ENCODE results near the gene YBX1. TPM values are rescaled to one million over a fixed set of nuclear protein-coding genes. Genes with fewer than 3 reads are reported as not detected.

Gene YBX1
- total and polyA plus RNA-seq, 2 of the 13 experiments (the other 11 are each of a cell fraction or from before 2014, with no cell fraction given), result 339 to 628 TPM

DNA sequence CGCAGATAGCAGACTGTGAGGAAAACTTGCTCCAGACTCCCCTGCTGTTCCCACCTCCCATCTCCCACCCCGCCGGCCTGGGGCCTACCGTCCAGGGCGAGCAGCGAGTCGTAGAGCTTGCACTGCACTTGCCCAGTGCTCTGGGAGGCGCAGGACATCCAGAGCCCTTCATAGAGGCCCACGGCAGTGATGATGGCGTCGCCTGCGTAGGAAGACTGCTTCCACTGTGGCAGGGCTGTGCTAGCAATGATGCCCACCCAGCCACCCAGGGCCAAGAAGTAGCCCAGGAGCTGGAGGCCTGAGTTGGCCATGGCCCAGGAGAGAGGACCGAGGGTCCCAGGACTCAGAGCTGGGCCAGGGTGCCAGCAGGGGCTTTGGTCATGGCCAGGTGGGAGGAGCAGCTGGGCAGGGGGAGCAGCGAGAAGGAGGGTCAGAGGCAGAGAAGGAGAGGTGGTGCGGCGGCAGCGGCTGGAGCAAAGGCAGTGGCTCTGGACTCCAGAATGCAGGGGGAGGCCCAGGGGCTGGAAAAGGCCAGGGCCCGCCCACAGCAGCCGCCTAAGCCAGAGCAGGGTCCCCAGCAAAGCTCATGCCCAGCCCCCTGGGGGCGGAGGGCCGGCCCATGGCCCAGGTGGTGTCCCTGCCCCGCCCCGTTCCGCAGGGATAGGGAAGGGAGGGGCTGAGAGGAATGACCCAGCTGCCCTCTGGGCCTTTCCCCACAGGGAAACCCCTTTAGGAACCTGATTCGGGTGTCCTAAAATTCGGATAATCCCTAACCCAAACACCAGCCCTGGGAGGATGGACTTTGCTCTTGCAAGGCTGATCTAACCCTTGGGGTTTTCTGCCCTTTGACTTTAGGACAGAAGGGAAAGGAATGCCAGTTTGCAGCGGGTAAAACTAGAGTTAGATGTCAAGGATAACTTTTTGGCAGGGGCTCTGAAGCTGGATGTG, 57.8 kb downstream of the YBX1 start, which contains the start of gene CLDN19:
Gene CLDN19, minus strand, starts transcription at position 484 of the 948 bp plus-strand sequence. Its CDS starts 173 bp downstream, at position 311.
- Histone ChIP-seq H3K9me3 (ENCODE audit: low read length) (no peaks in the 10 kb centered on the region), H3K4me2 (ENCODE audit: low read depth, low read length) (peak within 1 kb of the TSS; percentile 98), H3K9ac (ENCODE audit: insufficient read depth, low read depth, low read length) (peak within 1 kb of the TSS; percentile 61), H3K79me2 (ENCODE audit: insufficient read depth, low read length) (no peaks in the 10 kb centered on the region), H3K36me3 (replicated peaks in 1 of 2; ENCODE audit: control insufficient read depth in 1 of 2, insufficient read depth in 2 of 2, low read length in 2 of 2) (no peaks in the 10 kb centered on the region), H3K4me3 (replicated peaks in 1 of 3; ENCODE audit: insufficient read depth in 1 of 3, low read depth in 2 of 3, low read length in 3 of 3) (peak within 1 kb of the TSS; percentile 64 to 83 (median 76)), H4K20me1 (ENCODE audit: insufficient read depth, low read length) (no peaks in the 10 kb centered on the region), H3K27ac (ENCODE audit: extremely low read length, insufficient read depth, low read length) (no peak within 1 kb of the TSS), H3K4me1 (ENCODE audit: insufficient read depth, low read length) (peaks cover 73% of the 10 kb centered on the region), H3K27me3 (ENCODE audit: control insufficient read depth in 1 of 2, insufficient read depth in 2 of 2, low read length in 2 of 2) (no peaks in the 10 kb centered on the region), H2AFZ (ENCODE audit: low read length) (peak within 1 kb of the TSS; percentile 33)
- CTCF ChIA-PET (ENCODE audit: low intra/inter-chr PET ratio, low total read pairs), result no interaction called here
- POLR2A ChIA-PET, result interaction anchor here (0.5 to 3.6 kb wide), 6 partner anchors 14 to 120 kb away, joined by 3 to 28 read pairs (median 5); partner anchors contain the start of genes C1orf50, P3H1, PPIH and YBX1
- in situ Hi-C loops (cut with HindIII; ENCODE audit: extremely low pct_ligation_motif_present, low pct_unique_long_range_greater_than_20kb), result loop anchor here (10.0 to 25.0 kb wide), 2 partner anchors 403 to 595 kb away; partner anchors contain the start of gene FOXJ3
- intact Hi-C loops (cut with micrococcal nuclease; ENCODE audit: unreplicated experiment), result loop anchor here (5.0 to 10.0 kb wide), 2 partner anchors 163 to 405 kb away; partner anchors contain the start of gene FOXJ3
- ATAC-seq (peak; percentile 79), DNase-seq (ENCODE audit: low spot score) (peak; percentile 73), FAIRE-seq (peak; percentile 83)
- TSS peak; percentile 47 for BruUV-seq (replicated peaks)
- 4% methylated on average over 16 of the region's 27 CpGs for WGBS (ENCODE audit: low lambda C conversion rate)
- TF ChIP-seq, protein P1, sequence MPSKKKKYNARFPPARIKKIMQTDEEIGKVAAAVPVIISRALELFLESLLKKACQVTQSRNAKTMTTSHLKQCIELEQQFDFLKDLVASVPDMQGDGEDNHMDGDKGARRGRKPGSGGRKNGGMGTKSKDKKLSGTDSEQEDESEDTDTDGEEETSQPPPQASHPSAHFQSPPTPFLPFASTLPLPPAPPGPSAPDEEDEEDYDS (CRISPR knock-in tag; IDR thresholded peaks at IDR 0.05), result peak; percentile 33; the same call in 1 of the 2 replicates
- TF ChIP-seq SNRNP70 (IDR thresholded peaks at IDR 0.05; ENCODE audit: low read depth, low read length) (no peak), KDM6A (CRISPR knock-in tag; IDR thresholded peaks at IDR 0.05; ENCODE audit: low read depth) (0 out of 2 replicates have a peak, but pooled peaks have one; percentile 13), KLF12 (CRISPR knock-in tag; IDR thresholded peaks at IDR 0.05; ENCODE audit: borderline replicate concordance) (no peak), ZFAT (CRISPR knock-in tag; conservative IDR thresholded peaks at IDR 0.05) (no peak), ZNF232 (CRISPR knock-in tag; IDR thresholded peaks at IDR 0.05; ENCODE audit: borderline replicate concordance) (0 out of 2 replicates have a peak, but pooled peaks have one; percentile 34), XRCC5 (optimal IDR thresholded peaks at IDR 0.05; ENCODE audit: low read length) (peak; percentile 56), HDAC1 (CRISPR knock-in tag; IDR thresholded peaks at IDR 0.05) (peak; percentile 71), ZNF781 (CRISPR knock-in tag; IDR thresholded peaks at IDR 0.05; ENCODE audit: borderline replicate concordance, not compliant biosample characterization) (peak; percentile 52), NFKB2 (CRISPR knock-in tag; IDR thresholded peaks at IDR 0.05; ENCODE audit: borderline replicate concordance) (peak; percentile 75; the same call in 1 of the 2 replicates), ZNF644 (CRISPR knock-in tag; IDR thresholded peaks at IDR 0.05; ENCODE audit: low read depth) (0 out of 2 replicates have a peak, but pooled peaks have one; percentile 19), ZNF703 (CRISPR knock-in tag; IDR thresholded peaks at IDR 0.05; ENCODE audit: borderline replicate concordance) (no peak), HOXA3 (CRISPR knock-in tag; IDR thresholded peaks at IDR 0.05) (no peak), EEA1 (CRISPR knock-in tag; IDR thresholded peaks at IDR 0.05; ENCODE audit: borderline replicate concordance) (no peak), ZNF337 (CRISPR knock-in tag; IDR thresholded peaks at IDR 0.05; ENCODE audit: borderline replicate concordance, low read depth) (no peak), MAFF (IDR thresholded peaks at IDR 0.05; ENCODE audit: low read depth, low read length) (no peak), NR2F2 (IDR thresholded peaks at IDR 0.05; ENCODE audit: borderline replicate concordance, low read depth) (peak; percentile 55; the same call in 1 of the 2 replicates), ZNF121 (CRISPR knock-in tag; IDR thresholded peaks at IDR 0.05) (peak; percentile 40; the same call in 1 of the 2 replicates), ZBTB20 (CRISPR knock-in tag; IDR thresholded peaks at IDR 0.05; ENCODE audit: borderline replicate concordance, low read depth) (peak; percentile 52; the same call in 1 of the 2 replicates), TOE1 (CRISPR knock-in tag; IDR thresholded peaks at IDR 0.05) (no peak), ZNF552 (CRISPR knock-in tag; IDR thresholded peaks at IDR 0.05; ENCODE audit: borderline replicate concordance) (no peak)
- TF ChIP-seq, protein P2, sequence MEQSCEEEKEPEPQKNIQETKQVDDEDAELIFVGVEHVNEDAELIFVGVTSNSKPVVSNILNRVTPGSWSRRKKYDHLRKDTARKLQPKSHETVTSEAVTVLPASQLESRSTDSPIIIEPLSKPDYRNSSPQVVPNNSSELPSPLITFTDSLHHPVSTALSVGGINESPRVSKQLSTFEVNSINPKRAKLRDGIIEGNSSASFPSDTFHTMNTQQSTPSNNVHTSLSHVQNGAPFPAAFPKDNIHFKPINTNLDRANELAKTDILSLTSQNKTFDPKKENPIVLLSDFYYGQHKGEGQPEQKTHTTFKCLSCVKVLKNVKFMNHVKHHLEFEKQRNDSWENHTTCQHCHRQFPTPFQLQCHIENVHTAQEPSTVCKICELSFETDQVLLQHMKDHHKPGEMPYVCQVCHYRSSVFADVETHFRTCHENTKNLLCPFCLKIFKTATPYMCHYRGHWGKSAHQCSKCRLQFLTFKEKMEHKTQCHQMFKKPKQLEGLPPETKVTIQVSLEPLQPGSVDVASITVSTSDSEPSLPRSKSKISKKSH (CRISPR knock-in tag; IDR thresholded peaks at IDR 0.05; ENCODE audit: borderline replicate concordance), result peak; percentile 53; the same call in 1 of the 2 replicates

All from HepG2 (cell line).